ENCODE measurements around the gene PMM2.

GRCh38 chr16:8848939-8849391 lies 51.3 kb downstream of the PMM2 start:
- TF ChIP-seq CTCF (conservative IDR thresholded peaks at IDR 0.05; ENCODE audit: low read depth in 2 of 2) (no peak), EZH2 (IDR thresholded peaks at IDR 0.05; ENCODE audit: low read depth, unreplicated experiment) (no peak), ZNF114 (CRISPR knock-in tag; IDR thresholded peaks at IDR 0.05) (no peak), POLR2AphosphoS5 (IDR thresholded peaks at IDR 0.05; ENCODE audit: low read depth) (peak; percentile 36; the same call in 1 of the 2 replicates), NANOG (IDR thresholded peaks at IDR 0.05; ENCODE audit: borderline replicate concordance) (no peak), EZH2phosphoT487 (IDR thresholded peaks at IDR 0.05; ENCODE audit: unreplicated experiment) (no peak), REST (IDR thresholded peaks at IDR 0.05; ENCODE audit: unreplicated experiment) (no peak), JUNB (IDR thresholded peaks at IDR 0.05; ENCODE audit: unreplicated experiment) (no peak)
